OCI-LY1 (cell line): ENCODE results near the gene THSD7A.

ENCODE experiments used
- EZH2 ChIP-seq: fragments of 200-600 bp; sonication (generic), shearing (Covaris generic); IDR thresholded peaks from 2 replicates; pipeline ENCODE4 v1.8.0; 2017; ENCODE audit warnings: borderline replicate concordance, mixed run types, mild to moderate bottlenecking, antibody characterized with exemption, low read length, moderate library complexity, mixed read lengths
- TF ChIP-seq, protein P1 (sequence below): fragments of 200-600 bp; sonication (generic), shearing (Covaris generic); IDR thresholded peaks from 2 replicates; pipeline ENCODE4 v1.5.1; 2017; ENCODE audit warnings: mild to moderate bottlenecking, antibody characterized with exemption, low read length, moderate library complexity, mixed read lengths

GRCh38 chr7:11609096-11609670 lies 222.8 kb downstream of the THSD7A start:
- TF ChIP-seq, protein P1, sequence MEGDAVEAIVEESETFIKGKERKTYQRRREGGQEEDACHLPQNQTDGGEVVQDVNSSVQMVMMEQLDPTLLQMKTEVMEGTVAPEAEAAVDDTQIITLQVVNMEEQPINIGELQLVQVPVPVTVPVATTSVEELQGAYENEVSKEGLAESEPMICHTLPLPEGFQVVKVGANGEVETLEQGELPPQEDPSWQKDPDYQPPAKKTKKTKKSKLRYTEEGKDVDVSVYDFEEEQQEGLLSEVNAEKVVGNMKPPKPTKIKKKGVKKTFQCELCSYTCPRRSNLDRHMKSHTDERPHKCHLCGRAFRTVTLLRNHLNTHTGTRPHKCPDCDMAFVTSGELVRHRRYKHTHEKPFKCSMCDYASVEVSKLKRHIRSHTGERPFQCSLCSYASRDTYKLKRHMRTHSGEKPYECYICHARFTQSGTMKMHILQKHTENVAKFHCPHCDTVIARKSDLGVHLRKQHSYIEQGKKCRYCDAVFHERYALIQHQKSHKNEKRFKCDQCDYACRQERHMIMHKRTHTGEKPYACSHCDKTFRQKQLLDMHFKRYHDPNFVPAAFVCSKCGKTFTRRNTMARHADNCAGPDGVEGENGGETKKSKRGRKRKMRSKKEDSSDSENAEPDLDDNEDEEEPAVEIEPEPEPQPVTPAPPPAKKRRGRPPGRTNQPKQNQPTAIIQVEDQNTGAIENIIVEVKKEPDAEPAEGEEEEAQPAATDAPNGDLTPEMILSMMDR = no peak
- TF ChIP-seq EZH2 = no peak
